ENCODE data around the gene ZNF727.
"Not testable (repeated sequence)": the region's sequence is repeated elsewhere in the genome, so short reads cannot be mapped to it uniquely, and the experiment has no call there.

The ZNF727 gene

DNA sequence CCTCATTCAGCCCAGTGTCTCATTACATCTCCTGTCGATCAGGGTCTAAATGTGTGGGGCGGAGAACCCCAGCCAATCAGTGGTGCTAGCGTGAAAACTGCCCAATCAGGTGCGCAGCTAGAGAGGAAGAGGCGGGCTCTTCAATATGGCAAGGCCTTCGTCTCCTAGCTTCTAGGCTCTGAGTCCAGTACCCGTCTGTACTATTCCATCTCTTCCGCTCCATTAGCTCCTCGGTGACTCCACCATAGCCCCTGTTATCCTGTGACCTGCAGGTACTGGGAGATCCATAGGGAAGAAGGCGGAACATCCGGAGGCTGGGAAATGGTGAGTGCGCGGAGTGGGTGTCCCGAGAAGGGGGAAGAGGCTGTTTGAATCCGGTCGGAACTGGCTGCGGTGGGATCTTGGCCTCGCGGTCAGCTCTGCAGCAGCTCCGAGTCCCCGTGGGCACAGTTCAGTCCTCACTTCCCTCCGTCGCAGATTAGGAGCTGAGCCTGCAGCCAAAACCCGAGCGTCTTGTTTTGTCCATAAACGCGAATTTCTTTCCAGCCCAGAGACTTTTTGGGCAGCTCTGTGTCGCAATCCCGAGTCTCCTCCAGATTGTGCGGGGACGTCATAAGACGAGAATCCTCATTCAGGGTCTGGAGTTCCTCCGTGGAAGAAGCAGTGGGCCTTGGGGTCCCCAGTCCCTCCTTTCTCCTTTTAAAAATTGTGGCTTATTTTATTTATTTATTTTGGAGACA, at the start of gene ZNF727:
Gene ZNF727 (plus strand): TSS at position 134 of the 740 bp plus-strand sequence. CDS start 188 bp downstream, at position 322.
- no peaks in the 10 kb centered on the region for H3K36me3 ChIP-seq (ENCODE audit: insufficient read depth, low read length)
- H3K9me3 ChIP-seq (ENCODE audit: control insufficient read depth, insufficient read depth, low read length) = no peaks in the 10 kb centered on the region
- no peak within 1 kb of the TSS for H3K9ac ChIP-seq (ENCODE audit: low read depth, low read length)
- H3K4me1 ChIP-seq (ENCODE audit: insufficient read depth, low read length) = no peaks in the 10 kb centered on the region

DNA sequence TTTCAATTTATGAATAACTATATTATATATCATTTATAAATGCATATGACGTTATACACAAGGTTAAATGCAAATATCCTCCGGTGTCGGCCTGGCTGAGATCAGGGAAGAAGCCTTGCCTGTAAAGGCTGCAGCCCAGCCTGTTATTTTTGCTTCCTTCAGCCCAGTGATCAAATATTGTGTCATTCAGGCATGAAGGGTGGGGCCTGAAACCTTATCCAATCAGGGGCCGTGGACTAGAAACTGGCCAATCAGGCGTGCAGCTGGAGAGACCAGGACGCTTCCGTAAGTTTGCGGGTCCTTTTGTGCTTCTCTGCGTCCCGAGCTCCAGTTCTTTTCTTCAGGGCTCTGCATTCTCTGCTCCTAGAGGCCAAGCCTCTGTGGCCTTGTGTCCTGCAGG, 46.7 kb upstream of the ZNF727 start, which contains the start of gene ZNF722:
Gene ZNF722 (plus strand): TSS at position 301 of the 400 bp plus-strand sequence. CDS start 113 bp downstream, outside the sequence.
- H3K4me1 ChIP-seq (ENCODE audit: insufficient read depth, low read length) = no peaks in the 10 kb centered on the region
- H3K36me3 ChIP-seq (ENCODE audit: insufficient read depth, low read length) = no peaks in the 10 kb centered on the region
- no peak within 1 kb of the TSS for H3K9ac ChIP-seq (ENCODE audit: low read depth, low read length)
- H3K9me3 ChIP-seq (ENCODE audit: control insufficient read depth, insufficient read depth, low read length) = no peaks in the 10 kb centered on the region; the same call in none of the 2 replicates

DNA sequence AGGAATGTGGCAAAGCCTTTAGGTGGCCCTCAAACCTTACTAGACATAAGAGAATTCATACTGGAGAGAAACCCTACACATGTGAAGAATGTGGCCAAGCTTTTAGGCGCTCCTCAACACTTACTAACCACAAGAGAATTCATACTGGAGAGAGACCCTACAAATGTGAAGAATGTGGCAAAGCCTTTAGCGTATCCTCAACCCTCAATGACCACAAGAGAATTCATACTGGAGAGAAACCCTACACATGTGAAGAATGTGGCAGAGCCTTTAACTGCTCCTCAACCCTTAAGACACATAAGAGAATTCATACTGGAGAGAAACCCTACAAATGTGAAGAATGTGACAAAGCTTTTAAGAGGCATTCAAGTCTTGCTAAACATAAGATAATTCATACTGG, 29.7 kb upstream of the ZNF727 start:
- not testable (repeated sequence) for H3K4me1 ChIP-seq (ENCODE audit: insufficient read depth, low read length); H3K9me3 ChIP-seq (ENCODE audit: control insufficient read depth, insufficient read depth, low read length); H3K9ac ChIP-seq (ENCODE audit: low read depth, low read length); H3K36me3 ChIP-seq (ENCODE audit: insufficient read depth, low read length)

DNA sequence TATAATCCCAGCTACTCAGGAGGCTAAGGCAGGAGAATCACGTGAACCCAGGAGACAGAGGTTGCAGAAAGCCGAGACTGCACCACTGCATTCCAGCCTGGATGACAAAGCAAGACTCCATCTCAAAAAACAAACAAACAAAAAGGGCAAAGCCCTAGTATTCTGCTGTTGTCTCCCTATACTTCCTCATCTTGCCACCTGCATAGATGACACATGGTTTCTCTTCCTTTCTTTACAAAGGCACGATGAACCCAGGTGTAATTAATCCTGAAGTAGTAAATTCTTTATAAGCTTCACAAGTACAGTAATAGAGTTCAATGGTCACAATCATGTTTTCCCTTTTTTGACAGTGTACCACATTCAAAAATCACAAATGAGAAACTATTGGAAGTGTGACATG, 9.8 kb upstream of the ZNF727 start:
- H3K9me3 ChIP-seq (ENCODE audit: control insufficient read depth, insufficient read depth, low read length) = no peaks in the 10 kb centered on the region; the same call in 1 of the 2 replicates
- no peaks in the 10 kb centered on the region for H3K4me1 ChIP-seq (ENCODE audit: insufficient read depth, low read length)
- H3K9ac ChIP-seq (ENCODE audit: low read depth, low read length) = no peak overlapping the region
- H3K36me3 ChIP-seq (ENCODE audit: insufficient read depth, low read length) = no peaks in the 10 kb centered on the region

DNA sequence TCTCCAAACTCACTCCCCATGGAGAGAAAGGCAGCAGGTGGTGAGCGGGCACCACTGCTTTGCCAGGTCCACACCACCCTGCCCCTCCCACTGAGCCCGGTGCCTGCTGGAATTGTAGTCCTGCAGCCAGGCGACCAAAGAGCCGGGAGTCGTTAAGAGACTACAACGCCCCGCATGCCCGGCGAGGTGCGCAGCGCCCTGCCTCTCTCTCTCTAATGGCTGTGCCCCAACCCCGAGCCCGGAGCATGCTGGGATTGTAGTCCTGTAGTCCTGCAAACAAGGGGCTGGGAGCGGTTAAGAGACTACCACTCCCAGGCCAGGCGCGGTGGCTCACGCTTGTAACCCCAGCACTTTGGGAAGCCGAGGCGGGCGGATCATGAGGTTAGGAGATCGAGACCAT, 8.1 kb upstream of the ZNF727 start:
- H3K36me3 ChIP-seq (ENCODE audit: insufficient read depth, low read length) = no peaks in the 10 kb centered on the region
- no peaks in the 10 kb centered on the region for H3K4me1 ChIP-seq (ENCODE audit: insufficient read depth, low read length)
- no peak overlapping the region for H3K9ac ChIP-seq (ENCODE audit: low read depth, low read length)
- H3K9me3 ChIP-seq (ENCODE audit: control insufficient read depth, insufficient read depth, low read length) = no peaks in the 10 kb centered on the region; the same call in 1 of the 2 replicates

DNA sequence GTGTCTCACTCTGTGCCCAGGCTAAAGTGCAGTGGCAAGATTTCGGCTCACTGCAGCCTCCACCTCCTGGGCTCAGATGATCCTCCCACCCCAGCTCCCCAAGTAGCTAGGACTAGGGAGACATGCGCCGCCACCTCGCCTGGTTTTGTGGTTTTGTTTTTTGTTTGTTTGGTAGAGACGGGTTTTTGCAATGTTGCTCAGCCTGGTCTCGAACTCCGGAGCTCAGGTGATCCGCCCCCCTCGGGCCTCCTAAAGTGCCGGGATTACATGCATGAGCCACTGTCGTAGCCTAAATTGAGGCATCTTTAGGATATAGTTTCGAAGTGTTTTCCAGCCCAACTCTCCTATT, 781 bp downstream of the ZNF727 start:
- H3K4me1 ChIP-seq (ENCODE audit: insufficient read depth, low read length) = no peaks in the 10 kb centered on the region
- H3K9me3 ChIP-seq (ENCODE audit: control insufficient read depth, insufficient read depth, low read length) = no peaks in the 10 kb centered on the region
- H3K36me3 ChIP-seq (ENCODE audit: insufficient read depth, low read length) = no peaks in the 10 kb centered on the region
- no peak overlapping the region for H3K9ac ChIP-seq (ENCODE audit: low read depth, low read length)

DNA sequence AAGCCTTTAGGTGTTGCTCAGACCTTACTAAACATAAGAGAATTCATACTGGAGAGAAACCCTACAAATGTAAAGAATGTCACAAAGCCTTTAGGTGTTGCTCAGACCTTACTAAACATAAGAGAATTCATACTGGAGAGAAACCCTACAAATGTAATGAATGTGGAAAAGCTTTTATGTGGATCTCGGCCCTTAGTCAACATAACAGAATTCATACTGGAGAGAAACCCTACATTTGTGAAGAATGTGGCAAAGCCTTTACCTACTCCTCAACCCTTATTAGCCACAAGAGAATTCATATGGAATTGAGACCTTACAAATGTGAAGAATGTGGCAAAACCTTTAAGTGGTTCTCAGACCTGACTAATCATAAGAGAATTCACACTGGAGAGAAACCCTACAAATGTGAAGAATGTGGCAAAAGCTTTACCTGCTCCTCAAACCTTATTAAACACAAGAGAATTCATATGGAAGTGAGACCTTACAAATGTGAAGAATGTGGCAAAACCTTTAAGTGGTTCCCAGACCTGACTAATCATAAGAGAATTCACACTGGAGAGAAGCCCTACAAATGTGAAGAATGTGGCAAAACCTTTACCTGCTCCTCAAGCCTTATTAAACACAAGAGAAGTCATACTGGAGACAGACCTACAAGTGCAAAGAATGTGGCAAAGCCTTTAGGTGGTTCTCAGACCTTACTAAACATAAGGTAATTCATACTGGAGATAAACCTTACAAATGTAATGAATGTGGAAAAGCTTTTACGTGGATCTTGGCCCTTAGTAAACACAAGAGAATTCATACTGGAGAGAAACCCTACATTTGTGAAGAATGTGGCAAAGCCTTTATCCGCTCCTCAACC, 32.8 kb downstream of the ZNF727 start:
- not testable (repeated sequence) for H3K36me3 ChIP-seq (ENCODE audit: insufficient read depth, low read length); H3K9ac ChIP-seq (ENCODE audit: low read depth, low read length); H3K4me1 ChIP-seq (ENCODE audit: insufficient read depth, low read length); H3K9me3 ChIP-seq (ENCODE audit: control insufficient read depth, insufficient read depth, low read length)

DNA sequence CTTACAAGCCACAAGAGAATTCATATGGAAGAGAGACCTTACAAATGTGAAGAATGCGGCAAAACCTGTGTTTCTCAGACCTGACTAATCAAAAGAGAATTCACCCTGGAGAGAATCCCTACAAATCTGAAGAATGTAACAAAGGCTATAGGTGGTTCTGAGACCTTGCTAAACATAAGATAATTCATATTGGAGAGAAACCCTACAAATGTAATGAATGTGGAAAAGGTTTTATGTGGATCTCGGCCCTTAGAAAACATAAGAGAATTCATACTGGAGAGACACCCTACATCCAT, 33.4 kb downstream of the ZNF727 start:
- H3K9me3 ChIP-seq (ENCODE audit: control insufficient read depth, insufficient read depth, low read length) = peaks cover 4% of the 10 kb centered on the region; the same call in 1 of the 2 replicates

DNA sequence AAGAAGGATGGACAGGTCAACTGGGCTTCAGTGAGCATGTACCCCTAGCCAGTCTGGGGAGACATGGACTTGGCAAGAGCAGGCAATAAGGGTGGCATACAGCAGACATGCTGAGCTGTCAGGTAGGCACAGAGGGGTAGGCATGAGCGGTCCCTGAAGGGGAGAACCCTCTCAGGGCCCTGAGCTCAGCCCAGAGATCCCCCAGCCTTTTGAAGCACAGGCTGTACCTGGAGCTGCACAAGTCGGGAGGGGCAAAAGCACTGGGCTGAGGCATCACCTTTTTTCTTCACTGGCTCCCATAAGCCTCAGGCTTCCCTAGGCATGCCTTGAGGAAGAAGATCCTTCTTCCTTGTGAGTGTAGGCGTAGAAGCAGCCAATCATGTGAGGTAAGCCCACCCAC, 42.3 kb downstream of the ZNF727 start:
- Histone ChIP-seq H3K9me3 (ENCODE audit: control insufficient read depth, insufficient read depth, low read length) (no peaks in the 10 kb centered on the region), H3K9ac (ENCODE audit: low read depth, low read length) (no peak overlapping the region), H3K4me1 (ENCODE audit: insufficient read depth, low read length) (no peaks in the 10 kb centered on the region), H3K36me3 (ENCODE audit: insufficient read depth, low read length) (no peaks in the 10 kb centered on the region)

More for the DNA sequence above, 33.4 kb downstream of the ZNF727 start:
- Histone ChIP-seq H3K36me3 (ENCODE audit: insufficient read depth, low read length) (no peaks in the 10 kb centered on the region), H3K4me1 (ENCODE audit: insufficient read depth, low read length) (no peaks in the 10 kb centered on the region), H3K9ac (ENCODE audit: low read depth, low read length) (no peak overlapping the region)

DNA sequence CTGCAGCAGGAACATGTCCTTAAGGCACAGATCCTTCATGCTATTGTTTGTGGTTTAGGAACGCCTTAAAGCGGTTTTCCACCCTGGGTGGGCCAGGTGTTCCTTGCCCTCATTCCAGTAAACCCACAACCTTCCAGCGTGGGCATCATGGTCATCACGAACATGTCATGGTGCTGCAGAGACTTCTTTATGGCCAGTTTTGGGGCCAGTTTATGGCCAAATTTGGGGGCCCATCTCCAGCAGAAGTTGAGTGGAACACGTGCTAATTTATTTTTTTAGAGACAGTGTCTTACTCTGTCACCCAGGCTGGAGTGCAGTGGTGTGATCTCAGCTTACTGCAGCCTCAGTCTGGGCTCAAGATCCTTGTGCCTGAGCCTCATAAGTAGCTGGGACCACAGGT, 43.6 kb downstream of the ZNF727 start:
- H3K4me1 ChIP-seq (ENCODE audit: insufficient read depth, low read length); H3K9me3 ChIP-seq (ENCODE audit: control insufficient read depth, insufficient read depth, low read length); H3K9ac ChIP-seq (ENCODE audit: low read depth, low read length); H3K36me3 ChIP-seq (ENCODE audit: insufficient read depth, low read length): not testable (repeated sequence)

Data from ES-I3 (cell line).